GM21390 (cell line): ENCODE results near the gene ADPRHL1.

Experiments
- ATAC-seq: cut with Tn5 transposase; IDR thresholded peaks from one replicate; pipeline ENCODE4 v1.9.1; 2021; ENCODE audit not compliant: unreplicated experiment

The ADPRHL1 gene

DNA sequence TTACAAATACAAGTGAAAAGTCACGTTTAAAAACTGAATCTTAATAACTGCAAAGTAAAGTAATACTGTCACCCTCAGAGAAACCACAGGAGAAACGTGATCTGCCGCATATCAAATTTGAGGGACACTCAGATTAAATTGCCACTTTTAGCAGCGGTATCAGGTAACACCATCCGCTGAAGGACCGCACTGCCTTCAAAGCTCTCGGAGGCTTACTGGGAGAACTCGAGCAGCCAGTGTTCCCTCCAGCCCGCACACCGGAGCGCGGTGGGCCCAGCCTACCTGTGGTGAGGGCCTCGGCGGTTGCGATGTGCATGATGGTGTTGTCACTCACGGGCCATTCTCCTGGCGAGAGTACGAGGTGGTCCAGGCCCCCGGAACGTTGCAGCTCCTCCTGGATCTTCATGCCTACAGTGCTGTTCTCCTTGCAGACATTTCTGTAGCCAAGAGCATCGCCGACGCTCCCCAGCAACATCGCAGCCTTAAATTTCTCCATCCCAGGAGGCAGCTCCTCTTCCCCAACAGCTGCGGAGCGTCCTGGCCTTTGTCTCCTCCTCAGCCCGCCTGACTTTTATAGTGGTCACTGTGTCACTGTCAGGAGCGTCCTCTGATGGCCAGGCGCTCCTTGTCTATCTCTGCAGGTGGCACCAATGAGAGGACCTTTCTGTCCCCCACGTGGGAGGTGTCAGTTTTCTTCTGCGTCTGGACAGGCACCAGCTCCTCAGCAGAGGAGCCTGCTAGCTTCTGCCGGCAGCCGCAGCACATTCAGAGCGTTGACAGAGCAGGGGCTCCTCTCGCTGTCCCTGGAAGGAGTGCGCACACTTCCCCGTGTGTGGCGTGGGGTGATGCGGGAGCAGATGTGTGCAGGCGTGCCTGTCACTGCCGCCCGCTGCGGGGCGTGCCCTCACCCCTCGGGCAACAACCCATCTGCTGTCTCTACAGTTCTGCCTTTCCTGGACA, at the start of gene ADPRHL1:
ADPRHL1 (minus strand) TSS at position 547 of the 960 bp plus-strand sequence; CDS start at position 496, 51 bp downstream.
- no peak for ATAC-seq

DNA sequence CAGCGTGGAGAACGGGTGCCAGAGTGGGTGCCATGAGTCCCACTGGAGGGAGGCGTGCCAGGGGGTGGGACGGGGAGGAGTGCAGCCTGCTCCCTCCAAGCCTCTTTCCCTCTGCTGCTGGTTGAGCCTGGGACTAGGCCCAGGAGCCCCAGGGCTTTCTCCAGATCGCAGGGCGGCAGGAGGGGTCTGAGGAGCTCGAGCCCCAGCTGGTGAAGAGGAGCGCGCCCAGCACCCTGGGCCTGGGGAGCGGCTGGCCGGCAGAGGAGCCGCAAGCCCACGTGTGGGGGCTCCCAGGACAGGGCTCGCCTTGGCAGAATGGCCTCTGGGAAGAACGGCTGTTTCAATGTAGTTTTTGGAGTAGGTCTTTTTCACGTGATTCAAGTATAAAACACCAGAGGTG, 49.4 kb upstream of the ADPRHL1 start:
- no peak for ATAC-seq

DNA sequence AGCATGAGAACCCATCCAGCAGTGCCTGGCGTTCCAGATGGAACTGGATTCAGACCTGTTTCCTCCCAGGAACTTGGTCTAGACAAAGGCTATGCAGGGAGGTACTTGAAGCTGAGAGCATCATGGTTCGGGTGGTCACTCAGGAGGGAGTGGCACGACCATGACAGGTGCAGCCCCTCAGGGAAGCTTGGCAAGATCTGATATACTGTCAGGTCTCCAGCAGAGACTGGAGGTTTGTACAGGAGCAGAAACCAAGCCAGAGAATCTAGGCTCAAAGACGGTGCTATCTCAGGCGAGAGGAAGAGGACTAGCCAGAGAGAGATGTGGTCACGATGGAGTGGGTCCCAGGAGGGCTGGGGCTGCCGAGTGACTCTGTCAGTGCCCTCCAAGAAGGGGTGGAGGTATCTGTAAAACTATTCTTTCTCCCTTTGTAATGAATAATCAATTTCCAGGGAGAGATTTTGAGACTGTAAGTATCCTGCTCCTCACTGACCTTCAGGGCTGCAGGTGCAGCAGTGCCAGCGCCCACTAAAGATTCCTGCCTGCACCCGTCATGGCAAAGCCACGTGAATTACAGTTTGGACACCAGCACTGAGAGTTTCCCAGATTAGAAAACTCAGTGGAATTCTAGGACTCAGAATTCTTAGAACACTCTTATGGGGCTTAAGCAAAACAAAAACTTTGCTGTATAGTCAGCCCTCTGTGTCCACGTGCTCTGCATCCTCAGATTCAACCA, 47.4 kb upstream of the ADPRHL1 start:
- no peak for ATAC-seq

DNA sequence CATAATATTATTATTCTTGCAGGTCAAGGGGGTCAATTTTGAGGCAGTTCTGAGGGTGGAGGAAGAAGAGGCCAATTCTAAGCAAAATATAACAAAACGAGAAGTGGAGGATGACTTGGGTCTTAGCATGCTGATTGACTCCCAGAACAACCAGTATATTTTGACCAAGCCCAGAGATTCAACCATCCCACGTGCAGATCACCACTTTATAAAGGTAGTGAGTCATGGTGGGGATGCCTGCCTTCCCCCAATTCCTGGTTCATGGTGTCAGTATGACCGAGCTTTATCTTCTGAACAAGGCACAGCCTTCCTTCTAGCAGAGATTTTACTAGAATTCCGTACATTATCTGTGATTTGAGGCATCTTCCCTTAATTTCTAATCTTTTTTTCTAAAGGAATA, 46.6 kb upstream of the ADPRHL1 start:
- no peak for ATAC-seq

DNA sequence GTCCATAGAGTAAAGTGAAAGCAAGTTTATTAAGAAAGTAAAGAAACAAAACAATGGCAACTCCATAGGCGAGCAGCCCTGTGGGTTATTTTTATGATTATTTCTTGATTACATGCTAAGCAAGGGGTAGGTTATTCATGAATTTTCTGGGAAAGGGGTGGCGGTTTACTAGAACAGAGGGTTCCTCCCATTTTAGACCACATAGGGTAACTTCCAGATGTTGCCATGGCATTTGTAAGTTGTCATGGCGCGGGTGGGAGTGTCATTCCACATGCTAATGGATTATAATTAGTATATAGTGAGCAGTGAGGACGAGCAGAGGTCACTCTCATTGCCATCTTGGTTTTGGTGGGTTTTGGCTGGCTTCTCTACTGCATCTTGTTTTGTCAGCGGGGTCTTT, 45.6 kb upstream of the ADPRHL1 start:
- ATAC-seq: no peak

DNA sequence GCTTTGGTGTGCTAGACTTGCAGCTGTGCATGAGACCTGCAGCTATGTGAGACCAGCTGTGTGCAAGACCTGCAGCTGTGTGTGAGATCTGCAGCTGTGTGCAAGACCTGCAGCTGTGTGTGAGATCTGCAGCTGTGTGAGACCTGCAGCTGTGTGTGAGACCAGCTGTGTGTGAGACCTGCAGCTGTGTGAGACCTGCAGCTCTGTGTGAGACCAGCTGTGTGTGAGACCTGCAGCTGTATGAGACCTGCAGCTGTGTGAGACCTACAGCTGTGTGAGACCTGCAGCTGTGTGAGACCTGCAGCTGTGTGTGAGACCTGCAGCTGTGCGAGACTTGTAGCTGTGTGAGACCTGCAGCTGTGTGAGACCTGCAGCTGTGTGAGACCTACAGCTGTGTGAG, 43.9 kb upstream of the ADPRHL1 start:
- no peak for ATAC-seq

DNA sequence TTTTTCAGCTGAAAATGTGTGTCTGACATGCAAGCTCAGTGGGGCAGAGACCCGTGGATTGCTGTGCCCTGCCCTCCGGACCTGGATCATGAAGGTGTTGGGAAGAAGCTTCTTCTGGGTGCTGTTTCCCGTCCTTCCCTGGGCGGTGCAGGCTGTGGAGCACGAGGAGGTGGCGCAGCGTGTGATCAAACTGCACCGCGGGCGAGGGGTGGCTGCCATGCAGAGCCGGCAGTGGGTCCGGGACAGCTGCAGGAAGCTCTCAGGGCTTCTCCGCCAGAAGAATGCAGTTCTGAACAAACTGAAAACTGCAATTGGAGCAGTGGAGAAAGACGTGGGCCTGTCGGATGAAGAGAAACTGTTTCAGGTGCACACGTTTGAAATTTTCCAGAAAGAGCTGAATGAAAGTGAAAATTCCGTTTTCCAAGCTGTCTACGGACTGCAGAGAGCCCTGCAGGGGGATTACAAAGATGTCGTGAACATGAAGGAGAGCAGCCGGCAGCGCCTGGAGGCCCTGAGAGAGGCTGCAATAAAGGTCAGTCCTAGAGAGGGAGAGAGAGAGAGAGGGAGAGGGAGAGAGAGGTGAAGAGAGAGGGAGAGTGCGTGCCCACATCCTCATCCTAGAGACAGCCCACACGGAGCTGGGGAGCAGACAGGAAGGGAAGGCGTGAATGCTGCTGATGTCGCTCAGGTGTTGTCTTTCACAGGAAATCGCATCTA, 42.4 kb upstream of the ADPRHL1 start:
- ATAC-seq: no peak

DNA sequence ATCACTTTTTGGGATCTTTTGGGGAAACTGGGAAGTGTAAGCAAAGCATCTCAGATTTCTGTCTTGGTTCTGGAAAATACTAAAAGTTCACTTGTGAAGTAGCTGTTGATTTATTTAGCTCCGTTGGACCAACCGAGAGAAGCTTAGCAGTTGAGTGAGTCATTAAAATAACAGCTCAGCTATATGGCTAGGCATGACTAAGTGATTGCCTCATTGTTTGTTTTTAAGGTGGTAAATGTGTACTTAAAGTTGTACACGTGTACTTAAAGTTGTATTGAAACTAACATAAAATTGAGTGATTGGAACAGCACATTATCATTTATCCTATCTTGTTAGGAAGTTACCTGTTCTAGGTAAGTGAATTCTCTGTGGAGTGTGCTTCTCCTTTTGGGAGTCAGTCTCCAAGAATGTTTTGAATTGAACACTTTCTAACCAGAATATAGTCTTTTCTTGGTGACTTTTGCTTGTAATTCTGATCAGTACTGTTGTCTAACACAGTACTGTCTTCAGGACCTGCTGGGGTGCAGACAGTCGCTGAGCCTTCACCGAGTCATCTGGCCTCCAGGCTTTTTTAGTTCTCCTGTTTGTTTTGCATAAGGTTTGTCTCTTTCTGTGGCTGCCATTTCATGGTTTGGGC, 40.1 kb upstream of the ADPRHL1 start:
- ATAC-seq: peak; percentile 24

DNA sequence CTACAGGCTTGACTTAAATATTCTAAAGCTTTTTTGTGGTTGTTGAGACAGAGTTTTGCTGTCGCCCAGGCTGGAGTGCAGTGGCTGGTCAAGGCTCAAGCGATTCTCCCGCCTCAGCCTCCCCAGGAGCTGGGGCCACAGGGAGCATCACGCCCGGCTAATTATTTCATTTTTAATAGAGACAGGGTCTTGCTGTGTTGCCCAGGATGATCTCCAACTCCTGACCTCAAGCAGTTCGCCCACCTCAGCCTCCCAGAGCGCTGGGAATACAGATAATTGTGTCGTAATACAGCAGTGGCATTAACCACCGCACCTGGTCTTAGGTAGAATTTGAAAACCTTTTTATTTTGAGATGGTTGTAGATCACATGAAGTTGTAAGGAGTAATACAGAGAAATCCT, 38.7 kb upstream of the ADPRHL1 start:
- no peak for ATAC-seq

DNA sequence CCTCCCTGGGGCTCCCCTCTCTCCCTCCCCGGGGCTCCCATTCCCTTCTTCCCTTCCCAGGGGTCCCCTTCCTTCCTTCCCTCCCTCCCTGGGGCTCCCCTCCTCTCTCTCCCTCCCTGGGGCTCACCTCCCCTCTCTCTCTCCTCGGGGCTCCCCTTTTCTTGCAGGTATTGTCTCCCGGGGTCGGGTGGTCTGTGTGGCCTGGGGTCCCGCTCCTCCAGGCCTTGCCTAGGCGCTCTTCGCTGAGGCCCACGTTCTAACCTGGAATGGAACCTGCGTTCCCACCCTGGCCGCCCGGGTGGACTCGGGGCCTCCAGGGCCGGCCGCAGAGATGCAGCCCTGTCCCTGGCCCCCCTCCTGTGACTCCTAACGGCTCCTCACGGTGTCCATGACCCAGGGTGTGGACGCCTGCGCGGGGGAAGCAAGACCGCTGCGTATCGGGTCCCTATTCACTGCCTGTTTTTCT, 38.2 kb upstream of the ADPRHL1 start:
- ATAC-seq: no peak

DNA sequence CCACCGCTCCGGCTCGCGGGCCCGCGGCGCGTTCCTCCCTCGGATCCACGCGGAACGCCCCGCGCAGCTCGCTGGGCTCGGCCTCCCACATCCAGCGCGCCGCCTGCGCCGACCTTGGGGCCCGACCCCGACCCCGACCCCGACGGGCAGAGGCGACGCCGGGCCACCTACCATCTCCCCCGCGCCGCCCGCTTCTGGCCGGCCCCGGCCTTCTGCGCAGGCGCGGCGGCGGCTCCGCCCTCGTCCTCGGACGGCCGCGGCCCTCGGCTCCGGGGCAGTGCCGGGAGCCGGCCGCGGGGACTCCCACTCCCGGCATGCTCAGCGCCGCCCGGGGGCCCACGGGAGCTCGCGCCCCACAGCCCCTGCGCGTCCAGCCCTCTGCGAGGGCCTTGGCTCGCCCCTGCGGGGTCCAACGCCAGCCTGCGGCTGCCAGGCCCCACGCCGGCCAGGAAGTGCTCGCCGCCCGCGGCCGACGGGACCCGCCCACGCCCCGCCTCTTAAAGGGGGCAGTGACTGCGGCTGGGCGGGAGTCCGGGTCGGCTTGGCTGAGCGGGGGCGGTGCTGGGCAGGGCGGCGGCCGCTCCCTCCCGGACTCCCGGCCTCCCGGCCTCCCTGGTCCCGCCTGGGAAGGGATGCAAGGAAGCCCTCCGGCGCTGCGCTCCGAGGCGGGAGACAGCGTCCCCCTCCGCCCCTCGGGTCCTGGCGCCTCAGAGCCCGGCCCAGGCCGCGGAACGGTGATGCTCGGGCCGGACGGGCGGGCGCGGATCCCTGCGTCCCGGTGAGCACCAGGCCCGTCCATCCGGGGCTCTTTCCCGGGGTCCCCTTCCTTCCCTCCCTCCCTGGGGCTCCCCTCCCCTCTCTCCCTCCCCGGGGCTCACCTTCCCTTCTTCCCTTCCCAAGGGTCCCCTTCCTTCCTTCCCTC, 37.5 kb upstream of the ADPRHL1 start, which contains the start of gene DCUN1D2:
DCUN1D2 (minus strand) TSS at position 216 of the 922 bp plus-strand sequence; CDS start at position 174, 42 bp downstream.
- peak; percentile 80 for ATAC-seq

DNA sequence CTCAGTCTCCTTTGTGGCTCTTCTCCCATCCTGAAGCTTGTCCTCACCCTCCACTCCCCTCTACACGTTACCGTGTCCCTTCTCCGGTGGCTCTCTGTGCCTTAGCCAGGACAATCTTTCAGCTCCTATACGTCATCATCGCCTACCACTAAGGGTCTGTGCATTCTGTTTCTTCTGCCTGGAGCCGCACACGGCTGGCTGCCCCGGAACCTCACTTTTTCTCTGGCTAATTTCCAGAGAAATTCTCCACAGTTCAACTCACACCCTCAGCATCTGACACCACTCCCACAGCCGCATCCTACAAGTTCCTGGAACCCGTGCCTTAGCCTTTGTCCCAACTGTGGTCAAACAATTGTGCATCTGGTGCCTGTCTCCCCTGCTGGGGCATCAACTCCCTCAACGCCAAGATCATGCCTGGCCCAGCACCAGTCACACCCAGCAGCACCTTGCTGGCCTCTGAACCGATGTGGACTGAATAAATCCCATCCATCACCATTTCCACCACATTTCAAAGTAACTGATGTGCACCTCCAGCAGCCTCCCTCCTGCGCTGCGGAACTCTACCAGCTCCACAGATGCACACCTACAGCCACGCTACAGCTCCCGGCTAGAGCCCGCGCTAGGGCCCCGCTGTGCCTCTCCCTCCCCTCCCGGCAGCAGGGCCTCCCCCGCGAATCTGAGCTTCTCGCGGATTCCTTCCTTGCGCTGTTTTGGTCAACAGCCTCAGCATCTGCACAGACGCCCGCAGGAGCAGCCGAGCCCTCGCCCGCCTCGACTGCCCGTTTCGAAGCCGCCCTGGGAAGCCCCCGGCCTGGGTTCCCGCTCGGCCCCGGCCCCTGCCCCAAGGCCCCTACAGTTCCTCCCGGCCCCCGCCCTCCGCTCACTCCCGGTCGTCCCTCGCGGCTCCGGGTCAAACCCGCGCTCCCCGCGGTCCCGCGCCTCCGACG, 36.5 kb upstream of the ADPRHL1 start:
- peak; percentile 16 for ATAC-seq

DNA sequence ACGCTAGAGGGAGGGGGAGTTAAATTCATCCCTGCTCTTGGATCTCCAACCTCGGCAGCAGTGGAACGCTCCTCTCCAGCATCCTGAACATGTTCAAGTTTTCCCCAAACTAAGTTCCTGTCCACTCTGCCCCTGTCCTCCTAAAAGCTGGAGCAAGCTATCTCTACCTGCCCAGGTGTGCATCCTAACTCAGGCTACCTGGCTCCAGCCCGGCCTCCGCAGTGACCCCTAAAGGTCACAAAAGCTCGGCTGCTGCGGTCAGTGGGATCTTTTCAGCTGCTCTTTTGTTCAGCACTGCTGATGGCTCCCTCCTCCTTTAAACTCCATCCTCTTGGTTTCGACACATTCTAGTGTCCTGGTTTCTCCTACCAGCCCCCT, 35.9 kb upstream of the ADPRHL1 start:
- ATAC-seq: no peak

DNA sequence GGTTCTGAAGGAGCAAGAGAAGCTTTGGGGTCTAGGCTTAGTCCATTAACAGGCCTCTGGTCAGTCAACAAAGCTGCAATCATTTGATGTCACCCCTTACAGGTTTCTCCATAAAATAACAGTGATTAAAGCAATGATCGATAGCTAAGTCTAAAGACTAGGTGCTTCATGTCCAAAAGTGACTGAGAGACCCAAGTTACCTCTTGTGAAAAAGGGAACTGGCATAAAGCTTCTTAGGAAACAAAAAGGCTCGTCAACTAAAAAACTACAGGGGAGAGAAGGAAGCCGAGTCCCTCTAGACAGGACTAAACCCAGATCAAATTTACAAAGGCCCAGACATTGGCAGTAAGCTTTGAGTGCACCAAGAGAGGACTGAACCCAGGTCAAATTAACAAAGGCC, 35.0 kb upstream of the ADPRHL1 start:
- ATAC-seq: no peak

DNA sequence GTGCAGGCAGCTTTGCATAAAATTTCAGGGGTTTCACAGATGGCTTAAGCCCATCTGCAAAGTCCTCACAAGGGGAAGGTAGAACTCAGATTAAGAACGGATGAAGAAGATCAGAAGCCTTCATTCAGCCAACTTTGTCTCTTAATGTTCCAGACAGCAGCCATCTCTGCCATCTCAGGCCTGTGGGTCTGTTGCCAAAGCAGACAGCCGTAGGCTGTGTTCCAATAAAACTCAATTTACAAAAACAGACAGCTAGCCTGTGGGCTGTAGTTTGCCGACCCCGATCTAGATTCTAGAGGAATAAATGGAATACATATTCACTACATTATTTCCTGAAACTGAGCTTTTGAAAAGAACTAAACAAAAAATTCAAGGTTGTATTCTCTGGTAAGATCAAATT, 33.4 kb upstream of the ADPRHL1 start:
- no peak for ATAC-seq

DNA sequence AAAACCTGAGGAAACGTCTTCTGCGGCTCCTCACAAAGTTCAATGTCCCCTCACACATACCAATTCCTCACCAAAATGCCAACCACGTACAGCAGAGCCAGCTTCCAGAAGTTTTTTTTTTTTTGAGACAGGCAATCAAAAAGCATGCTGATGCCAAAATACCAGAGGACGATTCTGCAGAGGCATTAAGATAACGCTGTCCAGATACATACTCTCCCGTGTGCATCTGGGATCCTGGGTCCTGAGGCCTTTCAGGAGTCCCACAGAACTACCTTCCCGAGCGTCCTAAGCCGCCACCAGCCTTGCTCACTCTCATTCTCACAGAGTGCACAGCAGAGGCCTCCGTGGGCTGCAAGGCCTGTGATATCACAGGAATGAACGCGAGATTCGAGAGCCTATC, 32.3 kb upstream of the ADPRHL1 start:
- no peak for ATAC-seq

DNA sequence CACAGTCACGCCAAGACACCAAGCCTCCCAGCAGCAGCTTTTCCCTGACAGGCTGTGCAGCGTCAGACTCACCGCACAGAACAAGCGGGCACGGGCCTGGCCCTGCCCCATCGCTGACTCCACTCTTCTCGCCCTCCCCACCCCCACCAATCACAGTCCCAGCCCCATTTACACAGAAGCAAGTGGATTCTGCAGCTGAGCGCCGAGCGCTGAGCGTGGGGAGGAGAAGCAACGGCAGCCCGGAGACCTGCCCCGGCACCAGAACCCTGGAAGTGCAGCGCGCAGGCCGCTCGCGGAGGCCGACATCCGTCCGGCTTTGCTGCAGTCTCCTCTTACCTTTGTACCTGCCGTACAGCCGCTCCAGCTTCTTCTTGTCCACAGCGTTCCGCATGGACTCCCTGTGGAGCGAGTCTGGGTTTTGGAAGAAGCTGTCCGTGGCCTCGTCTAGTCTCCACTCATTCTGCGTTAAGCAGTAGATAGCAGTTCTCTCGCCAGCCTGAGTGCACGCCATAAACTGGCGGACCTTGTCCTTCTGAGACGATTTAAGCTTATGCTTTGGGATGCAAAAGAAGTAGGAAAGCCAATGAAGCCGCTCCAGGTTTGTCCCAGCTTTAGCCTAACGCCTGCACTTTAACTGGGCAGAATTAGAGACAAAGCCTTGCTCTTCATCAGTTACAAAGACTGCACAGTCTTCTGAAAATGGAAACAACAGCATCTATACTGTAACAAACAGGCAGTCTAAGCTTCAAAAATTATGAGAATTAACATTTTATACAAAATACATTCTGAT, 30.4 kb upstream of the ADPRHL1 start:
- ATAC-seq: no peak

DNA sequence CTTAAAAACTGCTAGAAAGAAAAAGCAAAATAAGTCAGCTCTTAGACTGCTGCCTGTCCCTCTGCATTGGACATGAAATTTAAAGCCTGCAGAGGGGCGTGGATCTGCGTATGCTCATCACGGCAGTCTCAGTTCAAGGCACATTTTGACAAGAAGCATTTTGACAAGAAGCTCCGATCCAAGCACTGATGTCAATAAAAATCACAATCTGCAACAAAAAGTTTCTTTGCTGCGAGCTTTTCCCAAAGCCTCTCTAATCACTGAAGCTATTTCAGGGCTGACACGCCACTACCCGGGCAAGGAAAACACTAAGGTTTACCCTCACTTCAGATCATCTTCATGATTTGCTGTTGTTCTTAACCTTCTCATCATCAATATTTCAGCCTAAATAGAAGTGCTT, 29.8 kb upstream of the ADPRHL1 start:
- ATAC-seq: no peak
